IMR-90 (cell line): Measurements from ENCODE around the gene PLEKHH2.

Source experiments
- CTCF ChIP-seq: conservative IDR thresholded peaks from 2 replicates; pipeline ENCODE4 v1.5.1; 2012; ENCODE audit warnings: mild to moderate bottlenecking, low read depth, low read length, improper control_type of control experiment
- ELK1 ChIP-seq: fragments of 150-350 bp; IDR thresholded peaks from 2 replicates; pipeline ENCODE4 v1.6.1; 2016; ENCODE audit warnings: low read depth, mild to moderate bottlenecking, low read length, moderate library complexity, borderline replicate concordance

- TF ChIP-seq CTCF = no peak
- TF ChIP-seq ELK1 = no peak
Measured at GRCh38 chr2:43748333-43748732, 111.3 kb downstream of the PLEKHH2 start.
